GM19238 (cell line): ENCODE measurements around the gene NOBOX.
"Not testable (repeated sequence)": the region's sequence is repeated elsewhere in the genome, so short reads cannot be mapped to it uniquely, and the experiment has no call there.

Experiments
- DNase-seq: peaks from one replicate; pipeline ENCODE4 v3.0.0; 2011; ENCODE audit warnings: low spot score; ENCODE audit not compliant: insufficient read length

The NOBOX gene

GRCh38 chr7:144403649-144404061 is at the start of gene NOBOX:
Gene NOBOX (minus strand): TSS chr7:144403693.
- no peak for DNase-seq

DNA sequence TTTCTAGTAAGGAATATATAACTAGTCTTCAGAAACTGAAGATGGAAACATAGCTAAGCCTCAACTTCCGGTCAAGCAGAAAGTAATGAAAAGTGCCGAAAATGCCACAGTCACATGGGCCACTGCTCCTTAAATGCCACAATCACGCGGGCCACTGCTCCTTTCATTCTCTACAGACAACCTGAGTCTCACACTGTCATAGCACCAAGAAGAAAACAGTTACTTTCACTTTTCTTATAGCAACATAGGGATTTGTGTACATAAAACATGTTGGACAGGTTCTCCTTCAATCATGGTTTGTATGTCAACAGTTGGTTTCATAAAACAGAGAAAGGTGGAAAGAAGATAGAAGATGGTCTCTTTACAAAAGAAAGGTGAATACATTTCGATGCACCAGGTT is 48.6 kb upstream of the NOBOX start:
- no peak for DNase-seq

- DNase-seq = no peak
These were observed 42.1 kb upstream of the NOBOX start for GRCh38 chr7:144445590-144445989.

DNA sequence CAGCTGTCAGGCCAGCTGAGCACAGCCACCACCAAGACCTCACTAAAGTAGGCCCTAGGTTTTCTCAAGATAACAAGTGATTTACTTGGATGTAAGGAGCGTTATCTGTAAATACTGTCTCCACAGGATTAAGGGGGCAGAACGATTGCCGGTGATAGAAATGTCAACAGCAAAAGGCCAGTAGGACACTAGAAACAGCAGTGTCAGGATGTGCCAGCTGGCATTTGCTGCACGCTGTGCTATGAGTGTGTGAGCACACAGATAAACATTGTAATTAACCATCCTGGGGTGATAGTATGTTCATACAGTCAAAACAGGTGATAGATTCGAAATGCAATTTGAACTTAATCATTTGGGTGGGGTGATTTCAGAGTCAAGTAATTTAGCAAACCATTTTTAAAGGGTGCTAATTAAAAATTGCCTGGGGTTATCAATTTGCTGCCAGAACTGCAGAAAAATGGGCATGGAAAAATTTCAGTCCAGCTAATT is 36.3 kb upstream of the NOBOX start:
- no peak for DNase-seq

GRCh38 chr7:144438759-144439158 is 35.3 kb upstream of the NOBOX start:
- DNase-seq = no peak

DNA sequence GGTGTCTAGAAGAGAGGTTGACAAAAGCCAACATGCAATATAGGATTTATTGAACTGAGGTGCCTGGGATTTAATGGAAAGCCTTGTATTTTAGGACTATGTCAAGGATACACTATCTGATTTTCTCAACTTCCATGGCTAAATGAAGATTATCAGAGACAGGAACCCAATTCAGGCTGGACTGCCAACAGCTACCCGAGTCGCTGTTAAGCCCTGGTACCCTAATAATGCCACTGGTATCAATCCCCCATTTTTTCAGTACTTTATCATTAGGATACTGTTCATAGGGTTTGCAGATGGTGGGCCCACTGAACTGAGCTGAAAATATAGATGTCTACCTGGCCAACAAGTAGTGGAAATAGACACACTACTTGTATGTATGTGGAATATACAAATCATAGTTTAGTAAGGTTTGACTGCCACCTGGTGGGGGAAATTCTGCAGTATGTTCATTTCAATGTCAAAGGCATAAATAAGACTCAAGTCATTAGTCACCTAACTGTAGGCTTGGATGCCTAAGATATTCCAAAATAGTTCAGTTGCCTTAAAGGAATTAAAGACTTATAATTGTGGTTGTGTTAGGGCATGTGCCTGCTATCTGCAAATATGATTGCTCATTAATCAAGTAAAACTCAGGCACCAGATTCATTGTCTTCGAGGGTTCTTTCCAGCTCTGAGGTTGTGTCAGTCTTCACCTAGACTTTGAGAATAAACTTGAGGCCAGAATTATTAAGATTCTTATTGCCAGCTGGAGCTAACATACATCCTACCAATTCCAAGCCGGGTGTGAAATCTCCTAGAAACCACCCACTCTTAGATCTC is 34.1 kb upstream of the NOBOX start:
- DNase-seq = no peak

GRCh38 chr7:144436500-144436899 is 33.0 kb upstream of the NOBOX start:
- no peak for DNase-seq

GRCh38 chr7:144428431-144428830 is 24.9 kb upstream of the NOBOX start:
- DNase-seq = no peak

DNA sequence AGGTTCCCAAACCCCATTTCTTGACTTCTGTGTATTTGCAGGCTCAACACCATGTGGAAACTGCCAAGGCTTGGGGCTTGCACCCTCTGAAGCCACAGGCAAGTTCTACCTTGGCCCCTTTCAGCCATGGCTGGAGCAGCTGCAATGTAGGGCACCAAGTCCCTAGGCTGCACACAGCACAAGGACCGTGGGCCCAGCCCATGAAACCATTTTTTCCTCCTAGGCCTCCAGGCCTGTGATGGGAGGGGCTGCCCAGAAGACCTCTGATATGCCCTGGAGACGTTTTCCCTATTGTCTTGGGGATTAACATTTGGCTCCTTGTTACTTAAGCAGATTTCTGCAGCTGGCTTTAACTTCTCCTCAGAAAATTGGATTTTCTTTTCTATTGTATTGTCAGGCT is 24.0 kb upstream of the NOBOX start:
- DNase-seq = not testable (repeated sequence)

DNA sequence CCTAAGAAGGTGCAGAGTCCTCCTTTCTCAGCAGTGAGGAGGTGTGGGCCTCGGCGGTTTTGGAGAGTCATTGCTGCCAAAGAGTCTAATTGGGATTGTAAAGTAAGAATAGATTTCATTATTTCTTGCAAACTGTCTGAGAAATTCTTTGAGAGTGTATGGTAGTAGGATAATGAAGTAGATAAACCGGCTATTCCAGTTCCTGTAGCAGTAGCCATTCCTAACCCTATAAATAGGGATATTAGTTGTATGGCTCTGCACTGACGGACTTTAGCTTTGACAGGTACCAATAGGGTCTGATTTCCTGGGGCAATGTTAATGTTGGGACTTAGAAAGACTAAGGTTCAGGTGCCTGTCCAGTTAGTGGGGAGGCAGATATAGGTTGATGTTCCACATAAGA is 15.4 kb upstream of the NOBOX start:
- DNase-seq = not testable (repeated sequence)

DNA sequence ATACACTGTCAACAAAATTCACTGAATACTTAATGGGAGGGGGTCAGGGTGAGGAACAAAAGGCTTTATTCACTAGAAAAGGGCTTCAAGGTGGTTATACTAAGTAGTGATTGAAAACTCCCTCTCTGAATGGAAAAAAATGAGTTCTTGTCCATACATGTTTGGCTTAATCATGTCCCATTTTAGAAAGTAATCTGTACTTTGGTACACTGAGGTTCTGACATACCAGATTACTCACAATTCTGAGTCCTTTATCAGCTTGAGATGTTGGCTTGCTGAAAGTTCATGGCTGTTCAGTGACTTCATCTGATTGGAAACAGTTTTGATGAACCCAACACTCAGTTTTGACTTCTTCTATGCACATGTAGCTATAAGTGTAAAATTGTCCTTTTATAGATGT is 12.8 kb upstream of the NOBOX start:
- DNase-seq = no peak

DNA sequence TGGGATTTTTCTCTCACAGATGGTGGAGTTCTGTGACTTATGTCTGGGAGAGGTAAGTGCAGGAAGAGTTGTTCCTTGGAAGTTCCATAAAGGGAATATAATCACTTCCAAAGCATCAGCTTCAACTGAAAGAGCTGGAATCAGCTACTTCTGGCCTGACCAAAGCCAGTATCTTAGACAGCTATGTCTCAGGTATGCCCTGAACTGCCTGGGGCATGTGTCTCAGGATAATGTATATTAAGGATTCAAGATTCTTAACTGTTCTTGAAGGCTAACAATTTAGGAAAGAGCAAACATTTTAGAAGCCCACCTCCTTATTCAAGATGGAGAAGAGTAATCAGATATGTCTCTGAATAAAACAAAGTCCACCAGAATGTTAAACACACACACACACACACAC is 12.4 kb upstream of the NOBOX start:
- no peak for DNase-seq

GRCh38 chr7:144414815-144415214 is 11.3 kb upstream of the NOBOX start:
- DNase-seq = no peak

DNA sequence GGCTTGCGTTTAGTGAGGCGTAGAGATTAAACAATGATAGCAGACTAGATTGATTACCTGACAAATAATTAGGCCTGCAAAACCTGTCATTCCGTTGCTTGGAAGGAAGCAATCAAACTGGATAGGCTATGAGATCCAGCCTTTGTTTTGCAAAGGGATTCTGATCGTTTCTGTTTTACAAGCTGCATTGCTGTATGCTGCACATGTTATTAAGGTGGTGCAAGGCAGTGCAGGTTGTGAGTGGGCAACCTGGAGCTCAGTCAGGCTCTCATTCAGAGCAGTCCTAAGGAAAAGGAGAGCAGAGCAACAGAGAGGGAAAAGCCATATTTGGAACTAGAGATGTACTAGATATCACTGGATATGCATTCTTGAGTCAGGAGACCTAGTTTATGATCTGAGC is 6.9 kb upstream of the NOBOX start:
- no peak for DNase-seq

- DNase-seq = no peak
These were observed 4.6 kb upstream of the NOBOX start for GRCh38 chr7:144408121-144408520.

GRCh38 chr7:144407266-144407931 is 3.9 kb upstream of the NOBOX start:
- DNase-seq = no peak

DNA sequence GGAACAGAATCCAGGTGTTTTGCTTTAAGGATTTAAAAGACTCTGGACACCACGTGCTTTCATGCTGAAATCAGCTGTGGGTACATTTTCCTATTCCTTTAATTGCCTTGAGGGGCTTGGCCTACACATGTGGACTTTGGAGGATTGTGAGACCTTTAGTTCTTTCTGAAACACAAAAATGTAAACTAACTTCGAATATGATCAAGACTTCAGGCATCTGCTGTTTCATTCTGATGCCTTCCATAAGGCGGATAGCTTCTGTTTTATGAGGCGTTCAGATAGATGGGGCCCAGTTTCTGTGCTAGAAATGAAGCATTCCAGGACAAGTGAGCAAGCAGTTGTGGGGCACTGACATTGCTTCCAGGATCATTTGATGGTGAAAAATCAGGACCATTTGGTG is 1.5 kb upstream of the NOBOX start:
- DNase-seq = no peak

GRCh38 chr7:144403102-144403501 is 391 bp downstream of the NOBOX start:
- no peak for DNase-seq

DNA sequence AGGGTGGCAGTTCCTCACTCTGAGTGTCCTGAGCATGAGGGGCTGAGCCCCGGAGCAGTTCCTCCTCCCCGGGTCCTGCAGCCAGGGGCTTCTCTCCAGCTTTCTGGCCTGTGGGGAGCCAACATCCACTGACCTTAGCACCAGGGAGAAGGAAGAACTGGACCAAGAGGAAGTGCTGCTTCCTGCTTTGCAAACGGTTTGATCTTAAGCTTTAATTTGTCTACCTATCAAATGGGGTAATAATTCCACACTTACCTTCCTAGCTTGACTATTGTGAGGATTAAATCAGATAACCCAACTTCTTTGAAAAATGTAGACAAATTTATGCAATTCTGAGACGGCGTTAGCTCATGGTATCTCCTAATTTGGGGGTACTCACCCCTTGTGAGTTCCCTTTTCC is 2.0 kb downstream of the NOBOX start:
- DNase-seq = no peak

GRCh38 chr7:144399946-144400345 is 3.5 kb downstream of the NOBOX start:
- no peak for DNase-seq

GRCh38 chr7:144398911-144399310 is 4.6 kb downstream of the NOBOX start:
- DNase-seq = no peak

GRCh38 chr7:144398291-144398690 is 5.2 kb downstream of the NOBOX start:
- DNase-seq = no peak

GRCh38 chr7:144397086-144397485 is 6.4 kb downstream of the NOBOX start:
- no peak for DNase-seq
